Prostate gland (tissue), 2 donors: ENCODE data around the gene NEXMIF. TPM values are rescaled to one million over a fixed set of nuclear protein-coding genes. Genes with fewer than 3 reads are reported as not detected.

Experiments
- DNase-seq: peaks from one replicate; pipeline ENCODE4 v3.0.0-alpha.2; 2019; ENCODE audit warnings: low spot score
- H3K27ac ChIP-seq, 2 donors: fragments of 200-600 bp; sonication (generic); 2 replicates each; pipeline ENCODE4 v1.5.1; 2017 to 2019
- H3K27me3 ChIP-seq: fragments of 200-600 bp; sonication (generic); replicated peaks from 2 replicates; pipeline ENCODE4 v1.5.1; 2019; ENCODE audit not compliant: insufficient read depth
- H3K36me3 ChIP-seq, 2 donors: fragments of 200-600 bp; sonication (generic); 1 replicate in 1 of 2; 2 replicates in 1 of 2; pipeline versions ENCODE4 v1.5.1 to v1.8.1; 2017 to 2019
- H3K4me1 ChIP-seq: fragments of 200-600 bp; sonication (generic); replicated peaks from 2 replicates; pipeline ENCODE4 v1.5.1; 2019
- H3K4me3 ChIP-seq, 2 donors: fragments of 200-600 bp; sonication (generic); 2 replicates each; pipeline ENCODE4 v1.5.1; 2017 to 2019
- H3K9me3 ChIP-seq: fragments of 200-600 bp; sonication (generic); 2 replicates; pipeline ENCODE4 v1.5.1; 2017
- POLR2A ChIP-seq: fragments of 450-650 bp; IDR thresholded peaks from one replicate; pipeline ENCODE4 v1.6.1; 2016; ENCODE audit warnings: antibody characterized with exemption, mild to moderate bottlenecking
- POLR2AphosphoS5 ChIP-seq: sonication (generic); formaldehyde crosslinking; IDR thresholded peaks from one replicate; pipeline ENCODE4 v1.6.1; 2017; ENCODE audit warnings: antibody characterized with exemption
- WGBS: methylation state at CpG from one replicate; pipeline ENCODE4 v1.1.5; 2018; 5-methylcytosine and 5-hydroxymethylcytosine counted together
- intact Hi-C: fragments of 100-400 bp; cut with DNase I; formaldehyde crosslinking; loops from one replicate; pipeline ENCODE4 v1.14.2; 2022
- total RNA-seq, 2 donors: library from RNA; depleted of rRNA; stranded (reverse); fragments of >200 nt; gene quantifications; one replicate each; pipeline ENCODE4 v1.1.0, GENCODE V29; 2016
- TF ChIP-seq, protein P1 (sequence below), 4 experiments: fragments of 200-600 bp in 2 of 4; fragments of 450-650 bp in 2 of 4; sonication (generic) in 2 of 4; IDR thresholded peaks; 1 replicate in 3 of 4; 2 replicates in 1 of 4; pipeline ENCODE4 v1.5.1; 2016 to 2019; ENCODE audit warnings: antibody characterized with exemption in 4 of 4, mild to moderate bottlenecking in 2 of 4, moderate library complexity in 2 of 4

The NEXMIF gene
- total RNA-seq, 2 donors from 2014 or later: 1.2 to 4.7 TPM

DNA sequence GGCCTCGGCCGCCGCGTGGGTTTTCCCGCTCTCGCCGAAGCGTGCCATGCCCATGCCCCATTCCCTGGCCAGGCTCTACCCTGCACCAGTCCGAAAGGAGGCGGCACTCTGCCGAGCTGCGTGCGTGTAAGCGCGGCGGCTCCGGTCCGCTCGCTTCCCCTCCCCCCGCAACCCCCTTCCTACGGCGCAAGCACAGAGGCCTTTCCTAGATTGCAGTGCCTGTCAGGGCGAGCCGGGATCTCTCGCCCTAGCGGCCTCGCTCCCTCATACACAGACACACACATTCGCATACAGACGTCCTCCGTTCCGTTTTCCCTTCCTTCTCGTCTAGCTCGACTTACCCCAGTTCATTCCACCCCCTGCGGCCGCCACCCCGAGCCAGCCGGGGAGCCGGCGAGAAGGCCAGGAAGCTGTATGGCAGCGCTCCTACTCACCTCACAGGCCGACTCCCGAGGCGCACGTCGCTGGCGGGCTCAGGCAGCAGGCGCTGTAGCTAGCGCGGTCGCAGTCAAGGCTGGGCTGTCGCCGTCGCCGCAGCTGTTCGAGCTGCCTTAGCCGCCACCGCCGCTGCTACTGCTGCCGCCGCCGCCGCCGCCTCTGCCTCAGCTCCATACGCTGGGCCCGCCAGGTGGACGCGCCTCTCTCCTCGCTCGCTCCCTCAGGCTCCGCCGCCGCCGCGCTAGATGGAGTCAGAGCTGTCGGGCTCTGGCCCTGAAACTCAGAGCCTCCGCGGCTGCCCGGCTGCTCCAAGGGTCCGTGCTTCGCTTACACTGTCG is 615 bp downstream of the NEXMIF start:
- Histone ChIP-seq H3K4me3 (peak overlapping the region; percentile 39 to 43), H3K9me3 (no peaks in the 10 kb centered on the region), H3K4me1 (no peaks in the 10 kb centered on the region), H3K36me3 (no peaks in the 10 kb centered on the region), H3K27ac (peak overlapping the region; percentile 78 to 82), H3K27me3 (no peaks in the 10 kb centered on the region)
- DNase-seq: peak; percentile 46
- WGBS: 0% methylated on average over 14 of the region's 81 CpGs
- intact Hi-C loops: loop anchor here (10.0 kb wide), 3 partner anchors 230 to 600 kb away; partner anchors contain the start of genes ABCB7, RLIM and ZDHHC15
- TF ChIP-seq, protein P1, sequence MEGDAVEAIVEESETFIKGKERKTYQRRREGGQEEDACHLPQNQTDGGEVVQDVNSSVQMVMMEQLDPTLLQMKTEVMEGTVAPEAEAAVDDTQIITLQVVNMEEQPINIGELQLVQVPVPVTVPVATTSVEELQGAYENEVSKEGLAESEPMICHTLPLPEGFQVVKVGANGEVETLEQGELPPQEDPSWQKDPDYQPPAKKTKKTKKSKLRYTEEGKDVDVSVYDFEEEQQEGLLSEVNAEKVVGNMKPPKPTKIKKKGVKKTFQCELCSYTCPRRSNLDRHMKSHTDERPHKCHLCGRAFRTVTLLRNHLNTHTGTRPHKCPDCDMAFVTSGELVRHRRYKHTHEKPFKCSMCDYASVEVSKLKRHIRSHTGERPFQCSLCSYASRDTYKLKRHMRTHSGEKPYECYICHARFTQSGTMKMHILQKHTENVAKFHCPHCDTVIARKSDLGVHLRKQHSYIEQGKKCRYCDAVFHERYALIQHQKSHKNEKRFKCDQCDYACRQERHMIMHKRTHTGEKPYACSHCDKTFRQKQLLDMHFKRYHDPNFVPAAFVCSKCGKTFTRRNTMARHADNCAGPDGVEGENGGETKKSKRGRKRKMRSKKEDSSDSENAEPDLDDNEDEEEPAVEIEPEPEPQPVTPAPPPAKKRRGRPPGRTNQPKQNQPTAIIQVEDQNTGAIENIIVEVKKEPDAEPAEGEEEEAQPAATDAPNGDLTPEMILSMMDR (IDR thresholded peaks at IDR 0.05): no peak
- TF ChIP-seq POLR2AphosphoS5 (no peak), POLR2A (no peak)

- no peaks in the 10 kb centered on the region for H3K4me1 ChIP-seq
- intact Hi-C loops: loop anchor here (10.0 kb wide), 3 partner anchors 231 to 601 kb away; partner anchors contain the start of genes ABCB7, RLIM and ZDHHC15
- no peaks in the 10 kb centered on the region for H3K27me3 ChIP-seq
- peak overlapping the region; percentile 78 to 82 for H3K27ac ChIP-seq
- peak overlapping the region; percentile 39 to 43 for H3K4me3 ChIP-seq
- 2% methylated on average over 22 of the region's 51 CpGs for WGBS
- no peaks in the 10 kb centered on the region for H3K9me3 ChIP-seq
- no peaks in the 10 kb centered on the region for H3K36me3 ChIP-seq
- TF ChIP-seq POLR2AphosphoS5: no peak
- TF ChIP-seq POLR2A: no peak
- TF ChIP-seq, protein P1 (IDR thresholded peaks at IDR 0.05): no peak
- peak; percentile 4 for DNase-seq
Measured at GRCh38 chrX:74923942-74924448, 1.3 kb downstream of the NEXMIF start.

GRCh38 chrX:74922922-74923543 is 2.2 kb downstream of the NEXMIF start:
- Histone ChIP-seq H3K36me3 (no peaks in the 10 kb centered on the region), H3K9me3 (no peaks in the 10 kb centered on the region), H3K27ac (no peak overlapping the region), H3K4me3 (no peak overlapping the region), H3K4me1 (no peaks in the 10 kb centered on the region), H3K27me3 (no peaks in the 10 kb centered on the region)
- 50% methylated on average over 6 of the region's 6 CpGs for WGBS
- DNase-seq: no peak
- TF ChIP-seq, protein P1 (IDR thresholded peaks at IDR 0.05): no peak
- no peak for TF ChIP-seq POLR2A
- no peak for TF ChIP-seq POLR2AphosphoS5
- intact Hi-C loops: loop anchor here (10.0 kb wide), 3 partner anchors 232 to 602 kb away; partner anchors contain the start of genes ABCB7, RLIM and ZDHHC15

DNA sequence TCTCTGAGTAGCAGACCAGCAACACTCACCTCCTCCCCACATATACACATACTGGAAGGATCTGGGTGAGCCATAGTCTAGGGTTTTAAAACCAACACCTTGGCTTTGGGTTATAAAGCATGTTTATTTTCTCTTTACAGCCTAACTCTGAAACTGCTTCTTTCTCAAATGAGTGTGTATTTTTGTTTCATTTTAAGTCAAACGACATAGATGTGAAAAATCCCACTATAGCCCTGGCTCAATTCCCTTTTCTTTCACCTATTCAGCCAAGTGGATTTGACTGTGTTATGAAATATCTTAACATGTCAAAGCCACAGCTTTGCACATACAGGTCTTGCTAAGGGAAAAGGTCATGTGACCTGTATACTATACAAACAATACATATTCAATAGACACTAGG is 13.8 kb downstream of the NEXMIF start:
- TF ChIP-seq POLR2A: no peak
- TF ChIP-seq, protein P1 (IDR thresholded peaks at IDR 0.05): no peak
- TF ChIP-seq POLR2AphosphoS5: no peak
- Histone ChIP-seq H3K9me3 (no peaks in the 10 kb centered on the region), H3K4me3 (no peak overlapping the region), H3K27me3 (no peaks in the 10 kb centered on the region), H3K27ac (no peak overlapping the region), H3K36me3 (no peaks in the 10 kb centered on the region), H3K4me1 (no peaks in the 10 kb centered on the region)
- intact Hi-C loops: no loop called here
- DNase-seq: no peak
- WGBS: 63% methylated on average over 1 of the region's 1 CpG
